HG02970 (cell line): ENCODE data around the gene OR6J1.

Source experiments
- ATAC-seq: cut with Tn5 transposase; IDR thresholded peaks from one replicate; pipeline ENCODE4 v1.9.1; 2021; ENCODE audit warnings: mild to moderate bottlenecking, moderate library complexity, moderate number of reproducible peaks; ENCODE audit not compliant: unreplicated experiment, low FRiP score

OR6J1 gene

DNA sequence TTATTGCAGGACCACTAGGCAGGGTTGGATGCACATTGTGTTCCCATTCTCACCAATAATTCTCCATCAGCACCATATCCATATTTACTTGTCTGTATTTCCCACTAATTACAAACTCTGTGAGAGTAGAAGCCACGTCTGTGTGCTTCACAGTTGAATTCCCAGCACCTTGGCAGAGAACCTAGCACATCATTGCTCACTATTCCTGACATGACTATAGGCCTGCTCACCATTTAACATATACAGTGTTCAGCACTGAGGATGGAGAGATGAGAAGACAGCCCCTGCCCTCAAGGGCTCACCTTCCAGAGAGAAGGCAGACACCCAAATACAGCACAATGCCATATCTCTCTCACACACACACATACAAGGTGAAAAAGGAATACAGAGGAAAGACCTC lies 60.2 kb downstream of the OR6J1 start:
- no peak for ATAC-seq
